ENCODE results near the gene TENT5A. TPM values are rescaled to one million over a fixed set of nuclear protein-coding genes. Genes with fewer than 3 reads are reported as not detected.

Gene TENT5A
- total RNA-seq, 4 donors from 2014 or later, result 19.1 to 36.4 (median 26.9) TPM

- no peaks in the 10 kb centered on the region for H3K27me3 ChIP-seq
Measured at GRCh38 chr6:81713205-81713604, 39.3 kb downstream of the TENT5A start.

DNA sequence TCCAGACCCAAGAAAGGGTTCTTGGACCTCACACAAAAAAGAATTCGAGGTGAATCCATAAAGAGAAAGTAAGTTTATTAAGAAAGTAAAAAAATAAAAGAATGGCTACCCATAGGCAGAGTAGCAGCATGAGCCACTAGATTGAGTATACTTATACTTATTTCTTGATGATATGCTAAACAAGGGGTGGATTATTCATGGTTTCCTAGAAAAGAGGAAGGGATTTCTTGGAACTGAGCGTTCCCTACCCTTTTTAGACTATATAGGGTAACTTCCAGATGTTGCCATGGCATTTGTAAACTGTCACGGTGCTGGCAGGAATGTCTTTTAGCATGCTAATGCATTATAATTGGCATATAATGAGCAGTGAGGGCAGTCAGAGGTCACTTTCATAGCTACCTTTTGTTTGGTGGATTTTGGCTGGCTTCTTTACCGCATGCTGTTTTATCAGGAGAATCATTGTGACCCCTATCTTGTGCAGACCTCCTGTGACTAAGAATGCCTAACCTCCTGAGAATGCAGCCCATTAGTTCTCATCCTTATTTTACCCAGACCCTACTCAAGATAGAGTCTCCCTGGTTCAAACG is 44.3 kb downstream of the TENT5A start:
- no peaks in the 10 kb centered on the region for H3K27me3 ChIP-seq
- no peaks in the 10 kb centered on the region for H3K36me3 ChIP-seq
- no peak for TF ChIP-seq POLR2AphosphoS5 (IDR thresholded peaks at IDR 0.05)
- TF ChIP-seq POLR2A (IDR thresholded peaks at IDR 0.05), result no peak
- no peak for TF ChIP-seq EP300 (IDR thresholded peaks at IDR 0.05)
- TF ChIP-seq, protein P1, sequence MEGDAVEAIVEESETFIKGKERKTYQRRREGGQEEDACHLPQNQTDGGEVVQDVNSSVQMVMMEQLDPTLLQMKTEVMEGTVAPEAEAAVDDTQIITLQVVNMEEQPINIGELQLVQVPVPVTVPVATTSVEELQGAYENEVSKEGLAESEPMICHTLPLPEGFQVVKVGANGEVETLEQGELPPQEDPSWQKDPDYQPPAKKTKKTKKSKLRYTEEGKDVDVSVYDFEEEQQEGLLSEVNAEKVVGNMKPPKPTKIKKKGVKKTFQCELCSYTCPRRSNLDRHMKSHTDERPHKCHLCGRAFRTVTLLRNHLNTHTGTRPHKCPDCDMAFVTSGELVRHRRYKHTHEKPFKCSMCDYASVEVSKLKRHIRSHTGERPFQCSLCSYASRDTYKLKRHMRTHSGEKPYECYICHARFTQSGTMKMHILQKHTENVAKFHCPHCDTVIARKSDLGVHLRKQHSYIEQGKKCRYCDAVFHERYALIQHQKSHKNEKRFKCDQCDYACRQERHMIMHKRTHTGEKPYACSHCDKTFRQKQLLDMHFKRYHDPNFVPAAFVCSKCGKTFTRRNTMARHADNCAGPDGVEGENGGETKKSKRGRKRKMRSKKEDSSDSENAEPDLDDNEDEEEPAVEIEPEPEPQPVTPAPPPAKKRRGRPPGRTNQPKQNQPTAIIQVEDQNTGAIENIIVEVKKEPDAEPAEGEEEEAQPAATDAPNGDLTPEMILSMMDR (IDR thresholded peaks at IDR 0.05), result no peak
- 62% methylated on average over 5 of the region's 5 CpGs for WGBS
- H3K9me3 ChIP-seq, result no peaks in the 10 kb centered on the region
- no peak for DNase-seq (ENCODE audit: low spot score in 2 of 2)
- H3K4me3 ChIP-seq, result no peak overlapping the region
- H3K27ac ChIP-seq, result no peak overlapping the region
- no peaks in the 10 kb centered on the region for H3K4me1 ChIP-seq

More at GRCh38 chr6:81713205-81713604, 39.3 kb downstream of the TENT5A start:
- Histone ChIP-seq H3K36me3 (no peaks in the 10 kb centered on the region), H3K4me3 (no peak overlapping the region), H3K27ac (no peak overlapping the region), H3K4me1 (no peaks in the 10 kb centered on the region), H3K9me3 (no peaks in the 10 kb centered on the region)
- DNase-seq (ENCODE audit: low spot score in 2 of 2), result no peak
- no peak for TF ChIP-seq POLR2A (IDR thresholded peaks at IDR 0.05)
- TF ChIP-seq, protein P1 (IDR thresholded peaks at IDR 0.05), result no peak
- TF ChIP-seq EP300 (IDR thresholded peaks at IDR 0.05), result no peak
- no peak for TF ChIP-seq POLR2AphosphoS5 (IDR thresholded peaks at IDR 0.05)
- WGBS, result 58% methylated on average over 1 of the region's 1 CpG

GRCh38 chr6:81704700-81705099 is 47.8 kb downstream of the TENT5A start:
- TF ChIP-seq POLR2A (IDR thresholded peaks at IDR 0.05) (no peak), EP300 (IDR thresholded peaks at IDR 0.05) (no peak), POLR2AphosphoS5 (IDR thresholded peaks at IDR 0.05) (no peak)
- TF ChIP-seq, protein P1 (IDR thresholded peaks at IDR 0.05), result no peak
- Histone ChIP-seq H3K27me3 (no peaks in the 10 kb centered on the region), H3K27ac (no peak overlapping the region), H3K4me1 (no peaks in the 10 kb centered on the region), H3K4me3 (no peak overlapping the region), H3K9me3 (no peaks in the 10 kb centered on the region), H3K36me3 (no peaks in the 10 kb centered on the region)
- no peak for DNase-seq (ENCODE audit: low spot score in 2 of 2)

DNA sequence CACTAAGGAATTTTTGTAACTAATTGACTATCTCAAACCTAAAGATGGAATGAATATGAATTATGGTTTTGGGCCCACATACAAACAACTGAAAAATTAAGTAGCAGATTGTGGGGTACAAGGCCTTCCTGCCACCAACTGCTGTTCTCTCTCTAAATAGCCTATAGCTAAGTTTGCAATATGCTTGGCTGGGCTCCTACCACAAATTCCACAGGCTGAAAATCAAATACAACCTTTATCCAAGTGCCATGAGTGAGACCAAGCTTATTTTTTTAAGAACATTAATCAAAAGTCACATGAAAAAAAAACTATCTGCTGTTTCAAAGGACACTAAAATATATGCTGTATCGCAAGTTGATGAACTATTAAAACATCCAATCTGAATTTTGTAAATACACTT is 52.1 kb downstream of the TENT5A start:
- Histone ChIP-seq H3K27me3 (no peaks in the 10 kb centered on the region), H3K9me3 (no peaks in the 10 kb centered on the region), H3K4me3 (no peak overlapping the region), H3K27ac (no peak overlapping the region), H3K4me1 (peaks cover under 1% of the 10 kb centered on the region), H3K36me3 (no peaks in the 10 kb centered on the region)
- 94% methylated on average over 1 of the region's 1 CpG for WGBS
- TF ChIP-seq POLR2A (IDR thresholded peaks at IDR 0.05), result no peak
- no peak for TF ChIP-seq EP300 (IDR thresholded peaks at IDR 0.05)
- TF ChIP-seq, protein P1 (IDR thresholded peaks at IDR 0.05), result no peak
- TF ChIP-seq POLR2AphosphoS5 (IDR thresholded peaks at IDR 0.05), result no peak
- no peak for DNase-seq (ENCODE audit: low spot score in 2 of 2)

- H3K36me3 ChIP-seq, result no peaks in the 10 kb centered on the region
- no peak overlapping the region for H3K4me3 ChIP-seq
- H3K4me1 ChIP-seq, result peaks cover 5% of the 10 kb centered on the region
- WGBS, result 93% methylated on average over 6 of the region's 6 CpGs
- H3K27ac ChIP-seq, result no peak overlapping the region
- TF ChIP-seq POLR2A (IDR thresholded peaks at IDR 0.05) (no peak), POLR2AphosphoS5 (IDR thresholded peaks at IDR 0.05) (no peak), EP300 (IDR thresholded peaks at IDR 0.05) (no peak)
- TF ChIP-seq, protein P1 (IDR thresholded peaks at IDR 0.05), result no peak
- H3K9me3 ChIP-seq, result no peaks in the 10 kb centered on the region
- DNase-seq (ENCODE audit: low spot score in 2 of 2), result no peak
- H3K27me3 ChIP-seq, result no peaks in the 10 kb centered on the region
Measured at GRCh38 chr6:81697559-81697958, 54.9 kb downstream of the TENT5A start.

All from suprapubic skin (tissue), 4 donors.